SK-N-SH treated with all-trans-retinoic acid at 6 μM for 48 hours (cell line): ENCODE data around the gene ABCG5.
A peak's percentile ranks its signal among the peaks of the same experiment; 100 is the strongest.

Experiments used
- ATAC-seq: fragments of 200-7000 bp; cut with Tn5 transposase; 3 replicates; pipeline ENCODE4 v1.9.1; 2020; ENCODE audit warnings: mild to moderate bottlenecking, moderate library complexity
- ARNTL ChIP-seq: fragments of 450-650 bp; formaldehyde crosslinking; IDR thresholded peaks from 2 replicates; pipeline ENCODE4 v1.5.0; 2020; ENCODE audit warnings: low read depth, mild to moderate bottlenecking, moderate library complexity, borderline replicate concordance
- BACH2 ChIP-seq: fragments of 250-450 bp; sonication (Bioruptor Pico); IDR thresholded peaks from 2 replicates; pipeline ENCODE4 v1.9.0; 2021; ENCODE audit warnings: mild to moderate bottlenecking, borderline replicate concordance
- CSDC2 ChIP-seq: fragments of 250-450 bp; sonication (Bioruptor Pico); IDR thresholded peaks from 2 replicates; pipeline ENCODE4 v1.5.0; 2020; ENCODE audit warnings: mild to moderate bottlenecking, moderate library complexity
- GLIS3 ChIP-seq: fragments of 250-450 bp; sonication (Bioruptor Pico); IDR thresholded peaks from 2 replicates; pipeline ENCODE4 v1.5.0; 2020; ENCODE audit warnings: mild to moderate bottlenecking, moderate library complexity
- ISL1 ChIP-seq: fragments of 250-450 bp; sonication (Bioruptor Pico); IDR thresholded peaks from 2 replicates; pipeline ENCODE4 v2.1.2; 2022; ENCODE audit warnings: mild to moderate bottlenecking, moderate library complexity
- PPARA ChIP-seq: fragments of 250-450 bp; sonication (Bioruptor Pico); IDR thresholded peaks from 2 replicates; pipeline ENCODE4 v1.5.0; 2020; ENCODE audit warnings: mild to moderate bottlenecking, borderline replicate concordance
- RARB ChIP-seq: fragments of 250-450 bp; sonication (Bioruptor Pico); IDR thresholded peaks from 2 replicates; pipeline ENCODE4 v1.8.0; 2021; ENCODE audit warnings: mild to moderate bottlenecking, moderate library complexity
- SNAI2 ChIP-seq: fragments of 250-450 bp; sonication (Bioruptor Pico); IDR thresholded peaks from 2 replicates; pipeline ENCODE4 v1.5.0; 2020; ENCODE audit warnings: mild to moderate bottlenecking, moderate library complexity
- TCF4 ChIP-seq: fragments of 250-450 bp; sonication (Bioruptor Pico); IDR thresholded peaks from 2 replicates; pipeline ENCODE4 v1.8.0; 2021; ENCODE audit warnings: mild to moderate bottlenecking, moderate library complexity, borderline replicate concordance
- TOX ChIP-seq: fragments of 250-450 bp; sonication (Bioruptor Pico); IDR thresholded peaks from 2 replicates; pipeline ENCODE4 v1.8.0; 2021; ENCODE audit warnings: mild to moderate bottlenecking, moderate library complexity, borderline replicate concordance
- ZC3H10 ChIP-seq: fragments of 250-450 bp; sonication (Bioruptor Pico); IDR thresholded peaks from 2 replicates; pipeline ENCODE4 v1.5.1; 2021; ENCODE audit warnings: mild to moderate bottlenecking, moderate library complexity
- ZFP3 ChIP-seq: fragments of 250-450 bp; sonication (Bioruptor Pico); IDR thresholded peaks from 2 replicates; pipeline ENCODE4 v1.5.0; 2020; ENCODE audit warnings: mild to moderate bottlenecking, moderate library complexity
- ZFP30 ChIP-seq: fragments of 450-650 bp; formaldehyde crosslinking; IDR thresholded peaks from 2 replicates; pipeline ENCODE4 v1.5.0; 2022; ENCODE audit warnings: mild to moderate bottlenecking, moderate library complexity
- ZNF565 ChIP-seq: fragments of 450-650 bp; formaldehyde crosslinking; conservative IDR thresholded peaks from 2 replicates; pipeline ENCODE4 v1.5.0; 2020; ENCODE audit warnings: low read depth, mild to moderate bottlenecking, moderate library complexity
- ZNF8 ChIP-seq: fragments of 450-650 bp; formaldehyde crosslinking; IDR thresholded peaks from 2 replicates; pipeline ENCODE4 v1.5.0; 2020; ENCODE audit warnings: mild to moderate bottlenecking, moderate library complexity
- TF ChIP-seq, protein P1 (sequence below): fragments of 250-450 bp; sonication (Bioruptor Pico); IDR thresholded peaks from 2 replicates; pipeline ENCODE4 v1.8.0; 2020; ENCODE audit warnings: mild to moderate bottlenecking, moderate library complexity, borderline replicate concordance
- TF ChIP-seq, protein P2 (sequence below): fragments of 250-450 bp; sonication (Bioruptor Pico); IDR thresholded peaks from 2 replicates; pipeline ENCODE4 v1.5.1; 2021; ENCODE audit warnings: mild to moderate bottlenecking, moderate library complexity
- TF ChIP-seq, protein P3 (sequence below): fragments of 250-450 bp; sonication (Bioruptor Pico); IDR thresholded peaks from 2 replicates; pipeline ENCODE4 v1.8.0; 2021; ENCODE audit warnings: low read depth, mild to moderate bottlenecking, moderate library complexity, borderline replicate concordance
- TF ChIP-seq, protein P4 (sequence below): fragments of 250-450 bp; sonication (Bioruptor Pico); IDR thresholded peaks from 2 replicates; pipeline ENCODE4 v1.5.1; 2020; ENCODE audit warnings: low read depth, mild to moderate bottlenecking, moderate library complexity

ABCG5 gene

GRCh38 chr2:43791035-43791765 is 47.4 kb downstream of the ABCG5 start (continued):
- TF ChIP-seq ARNTL (no peak), TCF4 (no peak)

DNA sequence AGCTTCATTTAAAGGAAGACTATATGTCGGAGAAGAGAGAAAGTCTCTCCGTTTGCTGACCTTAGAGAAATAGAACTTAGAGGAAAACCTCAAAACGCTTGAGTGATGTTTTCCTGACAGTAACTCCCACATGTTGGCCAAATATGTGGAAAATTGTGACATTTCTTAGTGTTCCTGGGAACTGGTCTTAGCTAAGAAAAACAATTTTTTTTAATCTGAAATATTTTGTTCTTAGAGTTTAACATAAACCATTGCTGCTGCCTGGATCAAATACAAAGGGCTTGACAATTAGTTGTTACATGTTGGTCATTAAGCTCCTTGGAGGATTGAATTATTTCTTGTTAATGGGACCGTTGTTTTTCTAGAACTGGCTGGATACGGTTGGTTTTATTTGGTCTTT is 48.5 kb downstream of the ABCG5 start:
- no peak for ATAC-seq

GRCh38 chr2:43788646-43789045 is 50.0 kb downstream of the ABCG5 start:
- no peak for ATAC-seq
- TF ChIP-seq GLIS3 (CRISPR knock-in tag) (no peak), ZC3H10 (CRISPR knock-in tag) (no peak), SNAI2 (no peak), CSDC2 (CRISPR knock-in tag) (no peak), PPARA (CRISPR knock-in tag) (no peak), TCF4 (no peak), ISL1 (CRISPR knock-in tag) (no peak), TOX (no peak)
- TF ChIP-seq, protein P1, sequence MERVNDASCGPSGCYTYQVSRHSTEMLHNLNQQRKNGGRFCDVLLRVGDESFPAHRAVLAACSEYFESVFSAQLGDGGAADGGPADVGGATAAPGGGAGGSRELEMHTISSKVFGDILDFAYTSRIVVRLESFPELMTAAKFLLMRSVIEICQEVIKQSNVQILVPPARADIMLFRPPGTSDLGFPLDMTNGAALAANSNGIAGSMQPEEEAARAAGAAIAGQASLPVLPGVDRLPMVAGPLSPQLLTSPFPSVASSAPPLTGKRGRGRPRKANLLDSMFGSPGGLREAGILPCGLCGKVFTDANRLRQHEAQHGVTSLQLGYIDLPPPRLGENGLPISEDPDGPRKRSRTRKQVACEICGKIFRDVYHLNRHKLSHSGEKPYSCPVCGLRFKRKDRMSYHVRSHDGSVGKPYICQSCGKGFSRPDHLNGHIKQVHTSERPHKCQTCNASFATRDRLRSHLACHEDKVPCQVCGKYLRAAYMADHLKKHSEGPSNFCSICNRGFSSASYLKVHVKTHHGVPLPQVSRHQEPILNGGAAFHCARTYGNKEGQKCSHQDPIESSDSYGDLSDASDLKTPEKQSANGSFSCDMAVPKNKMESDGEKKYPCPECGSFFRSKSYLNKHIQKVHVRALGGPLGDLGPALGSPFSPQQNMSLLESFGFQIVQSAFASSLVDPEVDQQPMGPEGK (CRISPR knock-in tag), result no peak

More for the DNA sequence above, 48.5 kb downstream of the ABCG5 start:
- no peak for TF ChIP-seq ZNF8 (CRISPR knock-in tag)
- no peak for TF ChIP-seq GLIS3 (CRISPR knock-in tag)
- TF ChIP-seq ZNF565 (CRISPR knock-in tag), result no peak
- no peak for TF ChIP-seq BACH2 (CRISPR knock-in tag)
- no peak for TF ChIP-seq ZC3H10 (CRISPR knock-in tag)
- TF ChIP-seq, protein P2, sequence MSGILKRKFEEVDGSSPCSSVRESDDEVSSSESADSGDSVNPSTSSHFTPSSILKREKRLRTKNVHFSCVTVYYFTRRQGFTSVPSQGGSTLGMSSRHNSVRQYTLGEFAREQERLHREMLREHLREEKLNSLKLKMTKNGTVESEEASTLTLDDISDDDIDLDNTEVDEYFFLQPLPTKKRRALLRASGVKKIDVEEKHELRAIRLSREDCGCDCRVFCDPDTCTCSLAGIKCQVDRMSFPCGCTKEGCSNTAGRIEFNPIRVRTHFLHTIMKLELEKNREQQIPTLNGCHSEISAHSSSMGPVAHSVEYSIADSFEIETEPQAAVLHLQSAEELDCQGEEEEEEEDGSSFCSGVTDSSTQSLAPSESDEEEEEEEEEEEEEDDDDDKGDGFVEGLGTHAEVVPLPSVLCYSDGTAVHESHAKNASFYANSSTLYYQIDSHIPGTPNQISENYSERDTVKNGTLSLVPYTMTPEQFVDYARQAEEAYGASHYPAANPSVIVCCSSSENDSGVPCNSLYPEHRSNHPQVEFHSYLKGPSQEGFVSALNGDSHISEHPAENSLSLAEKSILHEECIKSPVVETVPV (CRISPR knock-in tag), result no peak
- TF ChIP-seq, protein P3, sequence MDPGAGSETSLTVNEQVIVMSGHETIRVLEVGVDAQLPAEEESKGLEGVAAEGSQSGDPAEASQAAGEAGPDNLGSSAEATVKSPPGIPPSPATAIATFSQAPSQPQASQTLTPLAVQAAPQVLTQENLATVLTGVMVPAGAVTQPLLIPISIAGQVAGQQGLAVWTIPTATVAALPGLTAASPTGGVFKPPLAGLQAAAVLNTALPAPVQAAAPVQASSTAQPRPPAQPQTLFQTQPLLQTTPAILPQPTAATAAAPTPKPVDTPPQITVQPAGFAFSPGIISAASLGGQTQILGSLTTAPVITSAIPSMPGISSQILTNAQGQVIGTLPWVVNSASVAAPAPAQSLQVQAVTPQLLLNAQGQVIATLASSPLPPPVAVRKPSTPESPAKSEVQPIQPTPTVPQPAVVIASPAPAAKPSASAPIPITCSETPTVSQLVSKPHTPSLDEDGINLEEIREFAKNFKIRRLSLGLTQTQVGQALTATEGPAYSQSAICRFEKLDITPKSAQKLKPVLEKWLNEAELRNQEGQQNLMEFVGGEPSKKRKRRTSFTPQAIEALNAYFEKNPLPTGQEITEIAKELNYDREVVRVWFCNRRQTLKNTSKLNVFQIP, result no peak
- TF ChIP-seq, protein P1 (CRISPR knock-in tag), result no peak
- TF ChIP-seq ZFP3 (CRISPR knock-in tag), result no peak

DNA sequence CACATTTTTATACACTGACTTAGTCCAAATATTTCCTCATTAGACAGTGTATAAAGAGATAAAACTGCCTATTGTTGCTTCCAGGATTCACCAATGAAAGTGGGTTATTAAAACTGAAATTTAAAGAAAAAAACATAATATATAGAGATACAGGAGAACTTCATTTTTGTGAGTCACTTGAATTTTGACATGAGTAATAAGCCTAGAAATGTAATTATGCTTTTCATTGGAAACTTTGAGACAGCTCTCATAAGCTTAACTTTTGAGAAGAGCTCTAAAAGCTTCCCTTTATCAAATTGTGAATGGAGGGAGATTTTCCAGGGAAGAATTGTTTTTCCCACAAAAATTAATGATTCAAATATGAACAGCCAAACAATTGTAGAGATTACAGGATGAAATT is 50.7 kb downstream of the ABCG5 start:
- ATAC-seq, result peak; percentile 84
- TF ChIP-seq ZC3H10 (CRISPR knock-in tag) (peak; percentile 72; the same call in 1 of the 2 replicates), ISL1 (CRISPR knock-in tag) (peak; percentile 85), RARB (CRISPR knock-in tag) (no peak), ZNF8 (CRISPR knock-in tag) (no peak), ZFP30 (no peak)
- TF ChIP-seq, protein P3, result 0 out of 2 replicates have a peak, but pooled peaks have one; percentile 25
- TF ChIP-seq, protein P4, sequence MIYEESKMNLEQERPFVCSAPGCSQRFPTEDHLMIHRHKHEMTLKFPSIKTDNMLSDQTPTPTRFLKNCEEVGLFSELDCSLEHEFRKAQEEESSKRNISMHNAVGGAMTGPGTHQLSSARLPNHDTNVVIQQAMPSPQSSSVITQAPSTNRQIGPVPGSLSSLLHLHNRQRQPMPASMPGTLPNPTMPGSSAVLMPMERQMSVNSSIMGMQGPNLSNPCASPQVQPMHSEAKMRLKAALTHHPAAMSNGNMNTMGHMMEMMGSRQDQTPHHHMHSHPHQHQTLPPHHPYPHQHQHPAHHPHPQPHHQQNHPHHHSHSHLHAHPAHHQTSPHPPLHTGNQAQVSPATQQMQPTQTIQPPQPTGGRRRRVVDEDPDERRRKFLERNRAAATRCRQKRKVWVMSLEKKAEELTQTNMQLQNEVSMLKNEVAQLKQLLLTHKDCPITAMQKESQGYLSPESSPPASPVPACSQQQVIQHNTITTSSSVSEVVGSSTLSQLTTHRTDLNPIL (CRISPR knock-in tag), result peak; percentile 21; the same call in 1 of the 2 replicates
